ENCODE results near the gene ZNF516. TPM values are rescaled to one million over a fixed set of nuclear protein-coding genes. Genes with fewer than 3 reads are reported as not detected.

Gene ZNF516
- total RNA-seq, 1 donor from 2014 or later: 19.4 TPM

- no peak for DNase-seq
- H3K4me3 Mint-ChIP-seq: no peak overlapping the region
- CTCF ChIA-PET: no interaction called here
- intact Hi-C loops (cut with micrococcal nuclease): loop anchor here (10.0 kb wide), 1 partner anchor 414 kb away; no protein-coding TSS in a partner anchor
- no peaks in the 10 kb centered on the region for H3K27me3 Mint-ChIP-seq
- no peak for TF ChIP-seq CTCF (IDR thresholded peaks at IDR 0.05)
- ATAC-seq (ENCODE audit: low read depth): no peak
- POLR2A ChIA-PET: no interaction called here
- no peak overlapping the region for H3K27ac Mint-ChIP-seq
- H3K9me3 Mint-ChIP-seq: no peaks in the 10 kb centered on the region
- no peaks in the 10 kb centered on the region for H3K36me3 Mint-ChIP-seq (ENCODE audit: low read depth)
- H3K4me1 Mint-ChIP-seq: peaks cover 22% of the 10 kb centered on the region
Observed at GRCh38 chr18:76391038-76391437, 104.0 kb downstream of the ZNF516 start.

- no peak for TF ChIP-seq CTCF (IDR thresholded peaks at IDR 0.05)
- Mint-ChIP-seq H3K4me3 (no peak overlapping the region), H3K27ac (no peak overlapping the region), H3K9me3 (no peaks in the 10 kb centered on the region), H3K4me1 (peaks cover 22% of the 10 kb centered on the region), H3K36me3 (ENCODE audit: low read depth) (no peaks in the 10 kb centered on the region), H3K27me3 (no peaks in the 10 kb centered on the region)
- no peak for DNase-seq
- ChIA-PET CTCF (no interaction called here), POLR2A (no interaction called here)
- intact Hi-C loops (cut with micrococcal nuclease): loop anchor here (10.0 kb wide), 1 partner anchor 414 kb away; no protein-coding TSS in a partner anchor
- ATAC-seq (ENCODE audit: low read depth): no peak
Observed at GRCh38 chr18:76390452-76391035, 104.5 kb downstream of the ZNF516 start.

GRCh38 chr18:76389716-76390115 lies 105.3 kb downstream of the ZNF516 start:
- H3K4me1 Mint-ChIP-seq: peaks cover 22% of the 10 kb centered on the region
- intact Hi-C loops (cut with micrococcal nuclease): loop anchor here (10.0 kb wide), 1 partner anchor 415 kb away; no protein-coding TSS in a partner anchor
- no peak overlapping the region for H3K4me3 Mint-ChIP-seq
- ATAC-seq (ENCODE audit: low read depth) (no peak), DNase-seq (no peak)
- TF ChIP-seq CTCF (IDR thresholded peaks at IDR 0.05): no peak
- H3K9me3 Mint-ChIP-seq: no peaks in the 10 kb centered on the region
- H3K27ac Mint-ChIP-seq: no peak overlapping the region
- H3K27me3 Mint-ChIP-seq: no peaks in the 10 kb centered on the region
- no peaks in the 10 kb centered on the region for H3K36me3 Mint-ChIP-seq (ENCODE audit: low read depth)
- POLR2A ChIA-PET: no interaction called here
- CTCF ChIA-PET: interaction anchor here (0.8 kb wide), 1 partner anchor 11 kb away, joined by 3 read pairs; no protein-coding TSS in a partner anchor

GRCh38 chr18:76388891-76389423 lies 106.1 kb downstream of the ZNF516 start:
- no peak for TF ChIP-seq CTCF (IDR thresholded peaks at IDR 0.05)
- ATAC-seq (ENCODE audit: low read depth) (no peak), DNase-seq (no peak)
- Mint-ChIP-seq H3K27me3 (no peaks in the 10 kb centered on the region), H3K4me1 (peaks cover 22% of the 10 kb centered on the region), H3K36me3 (ENCODE audit: low read depth) (no peaks in the 10 kb centered on the region), H3K4me3 (no peak overlapping the region), H3K9me3 (no peaks in the 10 kb centered on the region), H3K27ac (no peak overlapping the region)
- ChIA-PET POLR2A (no interaction called here), CTCF (interaction anchor here (0.8 kb wide), 1 partner anchor 11 kb away, joined by 3 read pairs; no protein-coding TSS in a partner anchor)
- intact Hi-C loops (cut with micrococcal nuclease): no loop called here

- H3K9me3 Mint-ChIP-seq: no peaks in the 10 kb centered on the region
- H3K4me1 Mint-ChIP-seq: peaks cover 22% of the 10 kb centered on the region
- H3K27me3 Mint-ChIP-seq: no peaks in the 10 kb centered on the region
- H3K4me3 Mint-ChIP-seq: no peak overlapping the region
- no peak overlapping the region for H3K27ac Mint-ChIP-seq
- POLR2A ChIA-PET: no interaction called here
- intact Hi-C loops (cut with micrococcal nuclease): no loop called here
- ATAC-seq (ENCODE audit: low read depth) (no peak), DNase-seq (no peak)
- H3K36me3 Mint-ChIP-seq (ENCODE audit: low read depth): no peaks in the 10 kb centered on the region
- no peak for TF ChIP-seq CTCF (IDR thresholded peaks at IDR 0.05)
- CTCF ChIA-PET: no interaction called here
Observed at GRCh38 chr18:76388261-76388660, 106.8 kb downstream of the ZNF516 start.

Data from activated B cell treated with CpG ODN at 0.5 μM for 24 hours (primary cell).